ENCODE measurements around the gene KIAA1549.

DNA sequence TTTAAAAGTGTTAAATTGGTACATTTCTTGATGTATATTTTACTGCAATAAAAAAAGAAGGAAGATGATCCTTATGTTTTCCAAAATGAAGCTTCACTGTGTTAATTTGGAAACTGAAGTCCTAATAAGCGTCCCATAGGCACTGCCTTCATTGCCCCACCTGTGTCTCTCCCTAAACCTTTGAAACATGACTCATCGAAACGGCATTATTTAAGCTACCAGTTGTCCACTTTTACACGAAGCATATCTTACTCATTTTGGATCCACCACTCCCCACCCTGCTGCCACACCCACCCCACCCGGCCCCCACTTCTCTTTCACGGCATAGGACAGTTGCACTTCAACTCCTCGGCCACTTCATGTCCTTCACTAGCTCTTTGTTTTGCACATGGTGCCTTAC is 85.5 kb downstream of the KIAA1549 start:
- TF ChIP-seq EZH2 (IDR thresholded peaks at IDR 0.05) (no peak), POLR2AphosphoS5 (IDR thresholded peaks at IDR 0.05; ENCODE audit: borderline replicate concordance, low read depth, low read length) (no peak), FOXP2 (optimal IDR thresholded peaks at IDR 0.05; ENCODE audit: control extremely low read depth, extremely low read length, insufficient read depth) (no peak)
